PC-3 (cell line): ENCODE results near the gene ITGB1. TPM values are rescaled to one million over a fixed set of nuclear protein-coding genes. Genes with fewer than 3 reads are reported as not detected.

Experiments used
- ATAC-seq: fragments of 200-7000 bp; cut with Tn5 transposase; 2 replicates; pipeline ENCODE4 v1.9.1; 2020; ENCODE audit warnings: mild to moderate bottlenecking, moderate library complexity
- BruUV-seq: library from RNA; stranded (reverse); fragments of 400-500 nt; replicated peaks from 2 replicates; lab custom pipeline; 2021; lab: Mats Ljungman, UMichigan
- CTCF ChIA-PET: fragments of 300-600 bp; sonication (Branson Sonifier 250); formaldehyde crosslinking; loops from one replicate; lab custom pipeline; 2022; ENCODE audit warnings: antibody characterized with exemption; lab: Charles Lee
- POLR2A ChIA-PET: fragments of 300-600 bp; sonication (Branson Sonifier 250); formaldehyde crosslinking; loops from one replicate; lab custom pipeline; 2022; ENCODE audit warnings: antibody characterized with exemption; ENCODE audit not compliant: unreplicated experiment; lab: Charles Lee
- DNase-seq: peaks from one replicate; pipeline ENCODE4 v3.0.0-alpha.2; 2015
- H2AFZ ChIP-seq: fragments of 300-600 bp; sonication (generic); 2 replicates; pipeline ENCODE4 v1.6.0; 2016; ENCODE audit warnings: antibody characterized with exemption, low read length
- H3F3A ChIP-seq: fragments of 300-600 bp; sonication (generic); one replicate; pipeline ENCODE4 v1.6.0; 2017; ENCODE audit warnings: antibody characterized with exemption, low read length, control low read depth, mild to moderate bottlenecking; ENCODE audit not compliant: unreplicated experiment
- H3K27ac ChIP-seq: fragments of 300-600 bp; sonication (generic); 2 replicates; pipeline ENCODE4 v1.5.1; 2016; ENCODE audit warnings: mild to moderate bottlenecking, low read length
- H3K27me3 ChIP-seq: fragments of 300-600 bp; sonication (generic); 2 replicates; pipeline ENCODE4 v1.6.1; 2016; ENCODE audit warnings: low read length, mixed read lengths
- H3K36me3 ChIP-seq: fragments of 300-600 bp; sonication (generic); 2 replicates; pipeline ENCODE4 v1.6.1; 2016; ENCODE audit warnings: low read depth, mixed run types, low read length, mixed read lengths
- H3K4me1 ChIP-seq: fragments of 300-600 bp; sonication (generic); 2 replicates; pipeline ENCODE4 v1.5.1; 2016; ENCODE audit warnings: low read length; ENCODE audit not compliant: insufficient read depth
- H3K4me2 ChIP-seq: fragments of 300-600 bp; sonication (generic); 2 replicates; pipeline ENCODE4 v1.6.0; 2016; ENCODE audit warnings: low read length
- H3K4me3 ChIP-seq: fragments of 300-600 bp; sonication (generic); 2 replicates; pipeline ENCODE4 v1.5.1; 2016; ENCODE audit warnings: mild to moderate bottlenecking, low read length, mixed read lengths
- H3K79me2 ChIP-seq: fragments of 300-600 bp; sonication (generic); 2 replicates; pipeline ENCODE4 v1.6.1; 2017; ENCODE audit warnings: low read length, mixed read lengths
- H3K9ac ChIP-seq: fragments of 300-600 bp; sonication (generic); 2 replicates; pipeline ENCODE4 v1.6.0; 2016; ENCODE audit warnings: mild to moderate bottlenecking, low read length
- H3K9me2 ChIP-seq: fragments of 300-600 bp; sonication (generic); replicated peaks from 2 replicates; pipeline ENCODE4 v1.6.1; 2016; ENCODE audit warnings: mixed run types, low read length, mixed read lengths
- H3K9me3 ChIP-seq: fragments of 300-600 bp; sonication (generic); 2 replicates; pipeline ENCODE4 v1.6.1; 2016; ENCODE audit warnings: low read length, mixed read lengths
- H4K20me1 ChIP-seq: fragments of 300-600 bp; sonication (generic); 2 replicates; pipeline ENCODE4 v1.6.1; 2016; ENCODE audit warnings: low read length, mixed read lengths
- EZH2 ChIP-seq: fragments of 300-600 bp; sonication (generic); IDR thresholded peaks from one replicate; pipeline ENCODE4 v1.6.1; 2017; ENCODE audit warnings: antibody characterized with exemption, mild to moderate bottlenecking, low read length; ENCODE audit not compliant: unreplicated experiment
- EZH2phosphoT487 ChIP-seq: fragments of 300-600 bp; sonication (generic); IDR thresholded peaks from 2 replicates; pipeline ENCODE4 v1.6.1; 2018; ENCODE audit warnings: mild to moderate bottlenecking, antibody characterized with exemption, low read length, borderline replicate concordance
- intact Hi-C: fragments of 100-400 bp; cut with micrococcal nuclease; formaldehyde crosslinking; loops from 2 replicates; pipeline ENCODE4 v1.9.0; 2023
- total RNA-seq: library from RNA; depleted of rRNA; stranded (reverse); fragments of >200 nt; gene quantifications from 2 replicates; pipeline ENCODE4 v1.2.3, GENCODE V29; 2014
- TF ChIP-seq, protein P1 (sequence below): fragments of 300-600 bp; sonication (generic); conservative IDR thresholded peaks from 2 replicates; pipeline ENCODE4 v1.5.1; 2017; ENCODE audit warnings: antibody characterized with exemption, low read depth, mild to moderate bottlenecking, low read length

ITGB1 gene
- total RNA-seq, 1 experiment from 2014 or later: 1,010 TPM

DNA sequence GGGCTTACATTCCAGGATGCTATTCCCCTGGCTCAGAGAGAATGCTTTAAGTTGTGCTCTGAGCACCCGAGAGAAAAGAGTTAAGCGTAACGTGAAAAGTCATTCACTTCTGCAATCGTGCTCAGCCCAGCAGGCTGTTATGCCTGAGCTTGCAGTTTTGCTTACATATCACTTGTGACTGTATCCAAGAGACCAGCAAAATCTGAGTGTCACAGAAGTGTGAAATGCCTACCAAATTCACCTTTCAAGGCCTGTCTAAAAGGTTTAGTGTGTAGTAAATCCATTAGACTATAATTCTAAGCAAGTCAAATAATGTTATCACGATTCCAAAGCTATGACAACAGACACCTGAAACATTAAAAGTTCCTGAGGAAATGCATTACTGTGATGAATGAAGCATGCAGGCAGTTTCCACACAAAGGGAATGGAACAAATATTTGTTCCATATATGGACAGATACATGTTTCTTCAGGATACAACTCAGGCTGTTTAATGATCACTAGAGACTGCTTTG lies 20.1 kb downstream of the ITGB1 start:
- DNase-seq: no peak
- H3K4me3 ChIP-seq: no peak overlapping the region
- peaks cover 24% of the 10 kb centered on the region for H3F3A ChIP-seq
- H3K4me1 ChIP-seq: peaks cover 43% of the 10 kb centered on the region
- no peak overlapping the region for H3K27ac ChIP-seq
- no peak overlapping the region for H2AFZ ChIP-seq
- H3K36me3 ChIP-seq: peaks cover 57% of the 10 kb centered on the region
- CTCF ChIA-PET: interaction anchor here (0.7 kb wide), 1 partner anchor 217 kb away, joined by 3 read pairs; no protein-coding TSS in a partner anchor
- peaks cover 100% of the 10 kb centered on the region for H3K79me2 ChIP-seq
- H4K20me1 ChIP-seq: peaks cover 96% of the 10 kb centered on the region
- POLR2A ChIA-PET: interaction anchor here (0.6 kb wide), 1 partner anchor 205 kb away, joined by 8 read pairs; no protein-coding TSS in a partner anchor
- H3K9me2 ChIP-seq: no peaks in the 10 kb centered on the region
- H3K9ac ChIP-seq: no peak overlapping the region
- TF ChIP-seq EZH2phosphoT487: no peak
- no peak for TF ChIP-seq EZH2
- TF ChIP-seq, protein P1, sequence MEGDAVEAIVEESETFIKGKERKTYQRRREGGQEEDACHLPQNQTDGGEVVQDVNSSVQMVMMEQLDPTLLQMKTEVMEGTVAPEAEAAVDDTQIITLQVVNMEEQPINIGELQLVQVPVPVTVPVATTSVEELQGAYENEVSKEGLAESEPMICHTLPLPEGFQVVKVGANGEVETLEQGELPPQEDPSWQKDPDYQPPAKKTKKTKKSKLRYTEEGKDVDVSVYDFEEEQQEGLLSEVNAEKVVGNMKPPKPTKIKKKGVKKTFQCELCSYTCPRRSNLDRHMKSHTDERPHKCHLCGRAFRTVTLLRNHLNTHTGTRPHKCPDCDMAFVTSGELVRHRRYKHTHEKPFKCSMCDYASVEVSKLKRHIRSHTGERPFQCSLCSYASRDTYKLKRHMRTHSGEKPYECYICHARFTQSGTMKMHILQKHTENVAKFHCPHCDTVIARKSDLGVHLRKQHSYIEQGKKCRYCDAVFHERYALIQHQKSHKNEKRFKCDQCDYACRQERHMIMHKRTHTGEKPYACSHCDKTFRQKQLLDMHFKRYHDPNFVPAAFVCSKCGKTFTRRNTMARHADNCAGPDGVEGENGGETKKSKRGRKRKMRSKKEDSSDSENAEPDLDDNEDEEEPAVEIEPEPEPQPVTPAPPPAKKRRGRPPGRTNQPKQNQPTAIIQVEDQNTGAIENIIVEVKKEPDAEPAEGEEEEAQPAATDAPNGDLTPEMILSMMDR: no peak
- no peak for ATAC-seq
- no peaks in the 10 kb centered on the region for H3K9me3 ChIP-seq
- no peak overlapping the region for H3K4me2 ChIP-seq
- H3K27me3 ChIP-seq: no peaks in the 10 kb centered on the region
- intact Hi-C loops: no loop called here
- BruUV-seq: no TSS peak

DNA sequence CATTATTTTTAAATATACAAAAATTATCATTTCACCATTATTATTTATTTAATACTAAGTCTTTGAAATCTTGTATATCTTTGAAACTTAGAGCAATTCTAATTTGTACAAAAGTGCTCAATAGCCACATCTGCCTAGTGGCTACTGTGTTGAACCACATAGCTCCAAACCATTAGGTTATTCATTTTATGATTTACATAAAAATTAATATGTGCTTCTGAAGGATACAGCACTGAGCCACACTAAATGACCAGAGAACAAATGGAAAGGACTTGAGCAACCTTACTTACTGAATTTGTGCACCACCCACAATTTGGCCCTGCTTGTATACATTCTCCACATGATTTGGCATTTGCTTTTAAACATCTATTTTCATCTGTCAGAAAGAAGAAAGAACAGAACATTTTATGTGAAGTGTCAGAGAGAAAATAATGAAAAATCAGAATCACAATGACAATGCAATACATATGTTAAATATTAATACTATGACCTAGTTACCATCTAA lies 25.8 kb downstream of the ITGB1 start:
- Histone ChIP-seq H3K4me2 (no peak overlapping the region), H3K27ac (no peak overlapping the region), H3K36me3 (peaks cover 83% of the 10 kb centered on the region), H3K27me3 (no peaks in the 10 kb centered on the region), H3F3A (peaks cover 12% of the 10 kb centered on the region), H4K20me1 (peaks cover 67% of the 10 kb centered on the region), H3K4me3 (no peak overlapping the region), H2AFZ (no peak overlapping the region), H3K9me2 (no peaks in the 10 kb centered on the region), H3K79me2 (peaks cover 97% of the 10 kb centered on the region), H3K9me3 (no peaks in the 10 kb centered on the region), H3K4me1 (peaks cover 11% of the 10 kb centered on the region; the same call in 1 of the 2 replicates), H3K9ac (no peak overlapping the region)
- ATAC-seq (no peak), DNase-seq (no peak)
- no peak for TF ChIP-seq EZH2
- TF ChIP-seq EZH2phosphoT487: no peak
- intact Hi-C loops: no loop called here
- BruUV-seq: no TSS peak
- ChIA-PET POLR2A (interaction anchor here (0.6 kb wide), 1 partner anchor 21 kb away, joined by 3 read pairs; no protein-coding TSS in a partner anchor), CTCF (interaction anchor here (0.7 kb wide), 1 partner anchor 549 kb away, joined by 3 read pairs; no protein-coding TSS in a partner anchor)

DNA sequence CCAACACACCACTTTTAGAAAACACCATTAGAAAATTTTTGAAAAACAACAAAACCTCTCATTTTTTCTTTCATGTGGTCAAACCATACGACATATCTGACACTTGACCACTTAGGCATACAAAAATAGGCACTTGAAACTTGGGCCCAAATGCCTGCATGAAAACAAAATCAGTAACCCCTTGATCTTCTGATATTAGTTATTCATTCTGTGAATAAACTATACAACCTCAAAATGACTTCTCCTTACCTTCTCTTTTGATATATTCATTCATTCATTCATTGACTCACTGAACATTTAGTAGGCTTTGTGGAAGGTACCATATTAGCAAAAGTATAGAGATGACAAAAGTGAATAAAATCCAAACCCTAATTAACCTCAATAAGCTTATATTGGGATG lies 26.4 kb downstream of the ITGB1 start:
- H3K9ac ChIP-seq: no peak overlapping the region
- ChIA-PET CTCF (interaction anchor here (0.7 kb wide), 1 partner anchor 548 kb away, joined by 3 read pairs; no protein-coding TSS in a partner anchor), POLR2A (interaction anchor here (0.6 to 1.0 kb wide), 3 partner anchors 21 to 51 kb away, joined by 3 to 5 read pairs (median 3); no protein-coding TSS in a partner anchor)
- H3K79me2 ChIP-seq: peaks cover 97% of the 10 kb centered on the region
- H4K20me1 ChIP-seq: peaks cover 60% of the 10 kb centered on the region
- H3K4me2 ChIP-seq: no peak overlapping the region
- peaks cover 11% of the 10 kb centered on the region; the same call in 1 of the 2 replicates for H3K4me1 ChIP-seq
- BruUV-seq: no TSS peak
- H3K9me2 ChIP-seq: no peaks in the 10 kb centered on the region
- intact Hi-C loops: no loop called here
- ATAC-seq (no peak), DNase-seq (no peak)
- no peaks in the 10 kb centered on the region for H3K27me3 ChIP-seq
- no peak overlapping the region for H3K27ac ChIP-seq
- no peaks in the 10 kb centered on the region for H3K9me3 ChIP-seq
- TF ChIP-seq EZH2phosphoT487 (no peak), EZH2 (no peak)
- TF ChIP-seq, protein P1: no peak
- H2AFZ ChIP-seq: no peak overlapping the region
- H3F3A ChIP-seq: peaks cover 12% of the 10 kb centered on the region
- H3K4me3 ChIP-seq: no peak overlapping the region
- H3K36me3 ChIP-seq: peaks cover 90% of the 10 kb centered on the region
